Left ventricle myocardium inferior (tissue), 1 donor: Measurements from ENCODE around the gene CDH5. TPM values are rescaled to one million over a fixed set of nuclear protein-coding genes. Genes with fewer than 3 reads are reported as not detected.

Source experiments
- DNase-seq: peaks from one replicate; pipeline ENCODE4 v3.0.0-alpha.2; 2020
- H3K27ac ChIP-seq: fragments of 200-600 bp; replicated peaks from 2 replicates; pipeline ENCODE4 v1.8.0; 2021
- H3K27me3 ChIP-seq: fragments of 200-600 bp; 2 replicates; pipeline ENCODE4 v1.8.0; 2021; ENCODE audit warnings: low read depth
- H3K36me3 ChIP-seq: fragments of 200-600 bp; 2 replicates; pipeline ENCODE4 v1.8.0; 2021
- H3K4me1 ChIP-seq: fragments of 200-600 bp; 2 replicates; pipeline ENCODE4 v1.8.0; 2021
- H3K4me3 ChIP-seq: fragments of 200-600 bp; 2 replicates; pipeline ENCODE4 v1.8.0; 2021; ENCODE audit warnings: mild to moderate bottlenecking, moderate library complexity
- H3K9me3 ChIP-seq: fragments of 200-600 bp; replicated peaks from 2 replicates; pipeline ENCODE4 v1.8.0; 2021
- CTCF ChIP-seq: fragments of 200-600 bp; IDR thresholded peaks from 2 replicates; pipeline ENCODE4 v1.8.0; 2021; ENCODE audit warnings: antibody characterized with exemption, mild to moderate bottlenecking, borderline replicate concordance
- intact Hi-C: fragments of 100-400 bp; cut with micrococcal nuclease; formaldehyde crosslinking; loops from one replicate; pipeline ENCODE4 v1.11.0; 2022
- total RNA-seq: library from RNA; stranded (reverse); fragmentation: NEBNext Ultra II Directional; extraction: Animal tissue kit (Norgen Biotek cat#: 25700); gene quantifications from one replicate; pipeline ENCODE4 v1.2.1, GENCODE V29; 2021
- donor health status: DM: no; HTN: yes; CAD: no; lungs with severe emphysema.

CDH5 gene
- total RNA-seq, 1 donor from 2014 or later: 47.1 TPM

- Histone ChIP-seq H3K4me1 (peaks cover 18% of the 10 kb centered on the region), H3K9me3 (no peaks in the 10 kb centered on the region), H3K27me3 (peaks cover 11% of the 10 kb centered on the region), H3K36me3 (no peaks in the 10 kb centered on the region), H3K4me3 (no peak overlapping the region), H3K27ac (no peak overlapping the region)
- DNase-seq: peak; percentile 24
- TF ChIP-seq CTCF: no peak
- intact Hi-C loops: no loop called here
Measured at GRCh38 chr16:66432429-66432828, 65.9 kb downstream of the CDH5 start.

GRCh38 chr16:66434619-66435430 is 68.3 kb downstream of the CDH5 start:
- intact Hi-C loops: no loop called here
- H3K4me1 ChIP-seq: peaks cover 10% of the 10 kb centered on the region
- no peaks in the 10 kb centered on the region for H3K9me3 ChIP-seq
- no peaks in the 10 kb centered on the region for H3K36me3 ChIP-seq
- no peak for DNase-seq
- no peak overlapping the region for H3K27ac ChIP-seq
- TF ChIP-seq CTCF: no peak
- H3K4me3 ChIP-seq: no peak overlapping the region
- H3K27me3 ChIP-seq: no peaks in the 10 kb centered on the region

- no peak for DNase-seq
- H3K4me1 ChIP-seq: peaks cover 10% of the 10 kb centered on the region
- H3K36me3 ChIP-seq: no peaks in the 10 kb centered on the region
- H3K9me3 ChIP-seq: no peaks in the 10 kb centered on the region
- H3K27me3 ChIP-seq: no peaks in the 10 kb centered on the region
- no peak overlapping the region for H3K4me3 ChIP-seq
- intact Hi-C loops: no loop called here
- H3K27ac ChIP-seq: no peak overlapping the region
- TF ChIP-seq CTCF: no peak
Measured at GRCh38 chr16:66435896-66436295, 69.4 kb downstream of the CDH5 start.

GRCh38 chr16:66437391-66437945 is 71.0 kb downstream of the CDH5 start:
- no peak for DNase-seq
- Histone ChIP-seq H3K27me3 (no peaks in the 10 kb centered on the region), H3K4me3 (no peak overlapping the region), H3K9me3 (no peaks in the 10 kb centered on the region), H3K4me1 (peaks cover 5% of the 10 kb centered on the region), H3K27ac (no peak overlapping the region), H3K36me3 (no peaks in the 10 kb centered on the region)
- intact Hi-C loops: no loop called here
- TF ChIP-seq CTCF: no peak

- DNase-seq: no peak
- intact Hi-C loops: no loop called here
- no peak overlapping the region for H3K27ac ChIP-seq
- no peaks in the 10 kb centered on the region for H3K36me3 ChIP-seq
- H3K9me3 ChIP-seq: no peaks in the 10 kb centered on the region
- H3K4me3 ChIP-seq: no peak overlapping the region
- no peak for TF ChIP-seq CTCF
- no peaks in the 10 kb centered on the region for H3K4me1 ChIP-seq
- H3K27me3 ChIP-seq: no peaks in the 10 kb centered on the region
Measured at GRCh38 chr16:66438536-66438935, 72.0 kb downstream of the CDH5 start.
